SK-N-MC (cell line): ENCODE data around the gene SIN3B.

Experiments
- EZH2 ChIP-seq: fragments of 200-600 bp; sonication (generic); IDR thresholded peaks from one replicate; pipeline ENCODE4 v1.6.1; 2017; ENCODE audit warnings: antibody characterized with exemption
- POLR2AphosphoS5 ChIP-seq: IDR thresholded peaks from 2 replicates; pipeline ENCODE4 v1.6.1; 2012; ENCODE audit warnings: mild to moderate bottlenecking, low read depth, low read length, borderline replicate concordance

DNA sequence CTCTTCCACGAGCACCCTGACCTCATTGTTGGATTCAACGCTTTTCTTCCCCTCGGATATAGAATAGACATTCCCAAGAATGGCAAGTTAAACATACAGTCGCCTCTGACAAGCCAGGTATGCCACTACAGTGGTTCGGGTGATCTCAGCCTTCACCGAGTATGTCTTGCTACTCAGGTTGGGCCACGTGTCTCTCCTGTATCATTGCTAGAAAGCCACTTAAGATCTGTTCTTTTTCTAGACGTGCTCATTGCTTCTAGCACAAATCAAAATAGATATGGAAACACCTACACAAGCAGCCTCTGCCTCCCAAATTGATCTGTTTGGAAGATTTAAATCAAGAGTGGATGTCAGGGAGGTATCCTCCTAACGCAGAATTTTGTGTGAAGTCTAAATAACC is 2.3 kb downstream of the SIN3B start:
- TF ChIP-seq POLR2AphosphoS5 (no peak), EZH2 (no peak)
